IPS-11a (cell line): ENCODE measurements around the gene VSIG10L.

Experiments used
- H3K4me3 ChIP-seq: one replicate; pipeline ENCODE4 v1.5.1; 2013; ENCODE audit warnings: low read depth, low read length, control low read depth

VSIG10L gene

GRCh38 chr19:51318687-51319648 lies 23.0 kb downstream of the VSIG10L start:
- no peak overlapping the region for H3K4me3 ChIP-seq

- no peak overlapping the region for H3K4me3 ChIP-seq
Measured at GRCh38 chr19:51317968-51318367, 24.0 kb downstream of the VSIG10L start.

- H3K4me3 ChIP-seq, result no peak overlapping the region
Measured at GRCh38 chr19:51317376-51317775, 24.6 kb downstream of the VSIG10L start.

GRCh38 chr19:51316688-51317087 lies 25.3 kb downstream of the VSIG10L start:
- no peak overlapping the region for H3K4me3 ChIP-seq

- H3K4me3 ChIP-seq, result peak within 1 kb of the TSS; percentile 39
Measured at GRCh38 chr19:51311351-51312257, 30.3 kb downstream of the VSIG10L start, which contains the start of gene IGLON5. TSS of gene IGLON5 (plus strand) at chr19:51311644. CDS start at chr19:51311848, 204 bp downstream.

- H3K4me3 ChIP-seq, result no peak overlapping the region
Measured at GRCh38 chr19:51305479-51305878, 36.5 kb downstream of the VSIG10L start.

GRCh38 chr19:51301266-51301665 lies 40.7 kb downstream of the VSIG10L start:
- H3K4me3 ChIP-seq, result no peak overlapping the region

GRCh38 chr19:51297406-51297805 lies 44.5 kb downstream of the VSIG10L start:
- no peak overlapping the region for H3K4me3 ChIP-seq

- H3K4me3 ChIP-seq, result no peak overlapping the region
Measured at GRCh38 chr19:51296336-51297093, 45.4 kb downstream of the VSIG10L start.

GRCh38 chr19:51295382-51296126 lies 46.4 kb downstream of the VSIG10L start:
- no peak overlapping the region for H3K4me3 ChIP-seq

- no peak overlapping the region for H3K4me3 ChIP-seq
Measured at GRCh38 chr19:51294977-51295375, 47.0 kb downstream of the VSIG10L start.

GRCh38 chr19:51294211-51294976 lies 47.5 kb downstream of the VSIG10L start:
- H3K4me3 ChIP-seq, result peak overlapping the region; percentile 25

GRCh38 chr19:51293571-51294210 lies 48.2 kb downstream of the VSIG10L start:
- peak overlapping the region; percentile 25 for H3K4me3 ChIP-seq

GRCh38 chr19:51292971-51293370 lies 49.0 kb downstream of the VSIG10L start:
- H3K4me3 ChIP-seq, result no peak overlapping the region

GRCh38 chr19:51289635-51290034 lies 52.3 kb downstream of the VSIG10L start:
- H3K4me3 ChIP-seq, result no peak overlapping the region

GRCh38 chr19:51285682-51286081 lies 56.3 kb downstream of the VSIG10L start:
- H3K4me3 ChIP-seq, result no peak overlapping the region

GRCh38 chr19:51282335-51282734 lies 59.6 kb downstream of the VSIG10L start:
- H3K4me3 ChIP-seq, result no peak overlapping the region
